Activated B cell treated with CpG ODN at 0.5 μM for 24 hours (primary cell): ENCODE results near the gene TMEM52B. TPM values are rescaled to one million over a fixed set of nuclear protein-coding genes. Genes with fewer than 3 reads are reported as not detected.

ENCODE experiments used
- ATAC-seq: fragments of 200-7000 bp; cut with Tn5 transposase; one replicate; pipeline ENCODE4 v1.10.0; 2021; ENCODE audit warnings: low read depth, mild to moderate bottlenecking, moderate library complexity
- CTCF ChIA-PET: fragments of 350-600 bp; sonication (Branson Sonifier 250); formaldehyde crosslinking; loops from one replicate; lab custom pipeline; 2021; ENCODE audit warnings: antibody characterized with exemption; lab: Charles Lee
- POLR2A ChIA-PET: fragments of 350-600 bp; sonication (Branson Sonifier 250); formaldehyde crosslinking; loops from one replicate; lab custom pipeline; 2021; ENCODE audit warnings: antibody characterized with exemption; lab: Charles Lee
- DNase-seq: peaks from one replicate; pipeline ENCODE4 v3.0.0; 2022
- H3K27ac Mint-ChIP-seq: one replicate; pipeline ENCODE4 v1.8.0; 2020; ENCODE audit warnings: mixed read lengths
- H3K27me3 Mint-ChIP-seq: one replicate; pipeline ENCODE4 v1.8.0; 2021; ENCODE audit warnings: mixed read lengths
- H3K36me3 Mint-ChIP-seq: one replicate; pipeline ENCODE4 v1.8.0; 2021; ENCODE audit warnings: low read depth, mixed read lengths
- H3K4me1 Mint-ChIP-seq: one replicate; pipeline ENCODE4 v1.8.0; 2021; ENCODE audit warnings: mixed read lengths
- H3K4me3 Mint-ChIP-seq: one replicate; pipeline ENCODE4 v1.8.0; 2020; ENCODE audit warnings: mild to moderate bottlenecking, mixed read lengths
- H3K9me3 Mint-ChIP-seq: one replicate; pipeline ENCODE4 v1.8.0; 2020; ENCODE audit warnings: mixed read lengths
- CTCF ChIP-seq: fragments of 200-600 bp; IDR thresholded peaks from one replicate; pipeline ENCODE4 v1.8.0; 2022; ENCODE audit warnings: antibody characterized with exemption, mild to moderate bottlenecking
- intact Hi-C: fragments of 100-400 bp; cut with micrococcal nuclease; formaldehyde crosslinking; loops from one replicate; pipeline ENCODE4 v1.15.1; 2024
- total RNA-seq: library from RNA; stranded (reverse); gene quantifications from 2 replicates; pipeline ENCODE4 v1.2.3, GENCODE V29; 2022

TMEM52B gene
- total RNA-seq, 1 donor from 2014 or later, result not detected

GRCh38 chr12:10226086-10226485, 47.3 kb downstream of the TMEM52B start:
- H3K27me3 Mint-ChIP-seq, result no peaks in the 10 kb centered on the region
- ChIA-PET CTCF (no interaction called here), POLR2A (interaction anchor here (0.7 kb wide), 1 partner anchor 15 kb away, joined by 4 read pairs; no protein-coding TSS in a partner anchor)
- no peaks in the 10 kb centered on the region for H3K9me3 Mint-ChIP-seq
- DNase-seq (no peak), ATAC-seq (no peak)
- intact Hi-C loops, result no loop called here
- no peaks in the 10 kb centered on the region for H3K36me3 Mint-ChIP-seq
- TF ChIP-seq CTCF, result no peak
- H3K27ac Mint-ChIP-seq, result no peak overlapping the region
- no peak overlapping the region for H3K4me3 Mint-ChIP-seq
- peaks cover 6% of the 10 kb centered on the region for H3K4me1 Mint-ChIP-seq

- Mint-ChIP-seq H3K27me3 (no peaks in the 10 kb centered on the region), H3K4me3 (no peak overlapping the region), H3K36me3 (no peaks in the 10 kb centered on the region), H3K4me1 (peaks cover 6% of the 10 kb centered on the region), H3K9me3 (no peaks in the 10 kb centered on the region), H3K27ac (no peak overlapping the region)
- POLR2A ChIA-PET, result no interaction called here
- ATAC-seq (no peak), DNase-seq (no peak)
- CTCF ChIA-PET, result interaction anchor here (1.1 kb wide), 1 partner anchor 9 kb away, joined by 3 read pairs; no protein-coding TSS in a partner anchor
- intact Hi-C loops, result no loop called here
- TF ChIP-seq CTCF, result no peak
Observed at GRCh38 chr12:10226731-10227130, 47.9 kb downstream of the TMEM52B start.

- no peak for TF ChIP-seq CTCF
- Mint-ChIP-seq H3K4me1 (peaks cover 6% of the 10 kb centered on the region), H3K9me3 (no peaks in the 10 kb centered on the region), H3K27me3 (no peaks in the 10 kb centered on the region), H3K27ac (no peak overlapping the region), H3K36me3 (no peaks in the 10 kb centered on the region), H3K4me3 (no peak overlapping the region)
- CTCF ChIA-PET, result interaction anchor here (1.1 kb wide), 1 partner anchor 8 kb away, joined by 3 read pairs; no protein-coding TSS in a partner anchor
- intact Hi-C loops, result no loop called here
- DNase-seq, result no peak
- POLR2A ChIA-PET, result no interaction called here
- ATAC-seq, result no peak
Observed at GRCh38 chr12:10227648-10228047, 48.8 kb downstream of the TMEM52B start.

GRCh38 chr12:10234562-10234961, 55.7 kb downstream of the TMEM52B start:
- H3K27ac Mint-ChIP-seq, result no peak overlapping the region
- POLR2A ChIA-PET, result no interaction called here

More at GRCh38 chr12:10234562-10234961, 55.7 kb downstream of the TMEM52B start:
- ATAC-seq (no peak), DNase-seq (no peak)
- H3K4me3 Mint-ChIP-seq, result no peak overlapping the region
- CTCF ChIA-PET, result interaction anchor here (1.8 to 4.7 kb wide), 2 partner anchors 20 to 328 kb away, joined by 4 to 58 read pairs; no protein-coding TSS in a partner anchor
- no peak for TF ChIP-seq CTCF
- no peaks in the 10 kb centered on the region for H3K36me3 Mint-ChIP-seq
- H3K4me1 Mint-ChIP-seq, result no peaks in the 10 kb centered on the region
- H3K27me3 Mint-ChIP-seq, result no peaks in the 10 kb centered on the region
- intact Hi-C loops, result loop anchor here (2.0 kb wide), 1 partner anchor 440 kb away; the partner anchor contains the start of gene STYK1
- H3K9me3 Mint-ChIP-seq, result peaks cover 6% of the 10 kb centered on the region
